SU-DHL-6 (cell line): ENCODE data around the gene STK38L.

ENCODE experiments used
- H2AFZ ChIP-seq: fragments of 200-600 bp; sonication (generic); 2 replicates; pipeline ENCODE4 v1.6.1; 2014; ENCODE audit warnings: low read depth, mild to moderate bottlenecking, moderate library complexity, mixed read lengths, antibody characterized with exemption, low read length; ENCODE audit not compliant: severe bottlenecking
- H3F3A ChIP-seq: fragments of 200-600 bp; shearing (Covaris generic); 2 replicates; pipeline ENCODE4 v1.6.0; 2016; ENCODE audit warnings: antibody characterized with exemption, mild to moderate bottlenecking; ENCODE audit not compliant: insufficient read depth
- H3K27ac ChIP-seq: fragments of 200-600 bp; sonication (generic); 2 replicates; pipeline ENCODE4 v1.5.1; 2016; ENCODE audit warnings: low read depth, mild to moderate bottlenecking, low read length, moderate library complexity, mixed read lengths
- H3K27me3 ChIP-seq: fragments of 200-600 bp; sonication (generic), shearing (Covaris generic); 2 replicates; pipeline ENCODE4 v1.6.0; 2014; ENCODE audit warnings: mild to moderate bottlenecking, low read length
- H3K36me3 ChIP-seq: fragments of 200-600 bp; sonication (generic); 2 replicates; pipeline ENCODE4 v1.6.1; 2014; ENCODE audit warnings: mild to moderate bottlenecking, low read length, mixed read lengths
- H3K4me2 ChIP-seq: fragments of 300-600, 200-600 bp; shearing (Covaris generic), sonication (generic); 2 replicates; pipeline ENCODE4 v1.6.0; 2014; ENCODE audit warnings: low read length, low read depth, mild to moderate bottlenecking; ENCODE audit not compliant: poor library complexity, severe bottlenecking
- H3K4me3 ChIP-seq: fragments of 200-600 bp; sonication (generic); 2 replicates; pipeline ENCODE4 v1.5.1; 2014; ENCODE audit warnings: antibody characterized with exemption, low read length, mild to moderate bottlenecking, mixed read lengths; ENCODE audit not compliant: insufficient read depth, poor library complexity, severe bottlenecking
- H3K79me2 ChIP-seq: fragments of 200-600 bp; sonication (generic); 2 replicates; pipeline ENCODE4 v1.6.1; 2014; ENCODE audit warnings: mild to moderate bottlenecking, low read length, moderate library complexity; ENCODE audit not compliant: insufficient read depth
- H3K9ac ChIP-seq: fragments of 200-600 bp; sonication (generic); 2 replicates; pipeline ENCODE4 v1.7.0; 2014; ENCODE audit warnings: mild to moderate bottlenecking, low read length
- H3K9me2 ChIP-seq: fragments of 200-600 bp; sonication (generic); replicated peaks from 2 replicates; pipeline ENCODE4 v1.6.1; 2014; ENCODE audit warnings: low read length; ENCODE audit not compliant: insufficient read depth
- H3K9me3 ChIP-seq: fragments of 200-600 bp; sonication (generic); 2 replicates; pipeline ENCODE4 v1.6.1; 2014; ENCODE audit warnings: low read length, mixed read lengths; ENCODE audit not compliant: insufficient read depth
- H4K20me1 ChIP-seq: fragments of 200-600 bp; sonication (generic); 2 replicates; pipeline ENCODE4 v1.6.1; 2014; ENCODE audit warnings: low read depth, mild to moderate bottlenecking, antibody characterized with exemption, low read length, moderate library complexity, mixed read lengths
- CTCF ChIP-seq: fragments of 200-600 bp; sonication (generic); IDR thresholded peaks from one replicate; pipeline ENCODE4 v1.5.1; 2017; ENCODE audit warnings: antibody characterized with exemption, mild to moderate bottlenecking, low read length, moderate library complexity; ENCODE audit not compliant: insufficient read depth, poor library complexity, severe bottlenecking
- EZH2phosphoT487 ChIP-seq: fragments of 200-600 bp; sonication (generic), shearing (Covaris generic); conservative IDR thresholded peaks from 2 replicates; pipeline ENCODE4 v1.6.1; 2018; ENCODE audit warnings: mild to moderate bottlenecking, antibody characterized with exemption, low read length, moderate library complexity, mixed read lengths

The STK38L gene

GRCh38 chr12:27299102-27299501, 55.0 kb downstream of the STK38L start:
- TF ChIP-seq EZH2phosphoT487 (no peak), CTCF (no peak)
- Histone ChIP-seq H3K27me3 (no peaks in the 10 kb centered on the region), H2AFZ (no peak overlapping the region), H4K20me1 (no peaks in the 10 kb centered on the region), H3F3A (no peaks in the 10 kb centered on the region), H3K4me2 (no peak overlapping the region), H3K9ac (no peak overlapping the region), H3K79me2 (no peaks in the 10 kb centered on the region), H3K4me3 (no peak overlapping the region), H3K36me3 (no peaks in the 10 kb centered on the region), H3K27ac (no peak overlapping the region), H3K9me3 (no peaks in the 10 kb centered on the region), H3K9me2 (no peaks in the 10 kb centered on the region)

DNA sequence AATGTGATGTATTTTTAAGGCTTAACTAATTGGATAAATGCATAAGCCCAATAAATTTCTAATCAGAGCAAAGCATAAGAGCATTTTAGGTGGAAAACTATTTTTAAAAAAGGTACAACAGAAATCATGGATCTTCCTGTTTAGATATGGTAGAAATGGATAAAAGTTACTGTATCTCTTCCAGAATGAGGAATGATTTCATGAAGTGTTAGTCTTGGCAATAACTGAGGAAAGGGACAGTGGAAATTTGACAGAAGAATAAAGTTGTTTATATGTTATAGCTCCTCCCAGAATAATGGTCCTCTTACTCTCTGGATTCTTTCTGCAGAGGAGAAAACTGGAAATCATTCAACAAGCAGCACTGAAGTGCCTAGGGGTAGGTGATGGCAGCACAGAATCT, 56.1 kb downstream of the STK38L start:
- Histone ChIP-seq H3K27ac (no peak overlapping the region), H3F3A (no peaks in the 10 kb centered on the region), H3K9me2 (no peaks in the 10 kb centered on the region), H2AFZ (no peak overlapping the region), H3K9me3 (no peaks in the 10 kb centered on the region), H3K9ac (no peak overlapping the region), H3K27me3 (no peaks in the 10 kb centered on the region), H3K79me2 (no peaks in the 10 kb centered on the region), H3K4me2 (no peak overlapping the region), H3K36me3 (no peaks in the 10 kb centered on the region), H3K4me3 (no peak overlapping the region), H4K20me1 (no peaks in the 10 kb centered on the region)
- TF ChIP-seq CTCF (no peak), EZH2phosphoT487 (no peak)

GRCh38 chr12:27303139-27304111, 59.3 kb downstream of the STK38L start:
- Histone ChIP-seq H3K9me2 (no peaks in the 10 kb centered on the region), H3K27ac (no peak overlapping the region), H3K9ac (no peak overlapping the region), H3K9me3 (no peaks in the 10 kb centered on the region), H3F3A (no peaks in the 10 kb centered on the region), H3K36me3 (no peaks in the 10 kb centered on the region), H2AFZ (no peak overlapping the region), H3K4me2 (no peak overlapping the region), H3K27me3 (no peaks in the 10 kb centered on the region), H3K4me3 (no peak overlapping the region), H3K79me2 (no peaks in the 10 kb centered on the region), H4K20me1 (no peaks in the 10 kb centered on the region)
- TF ChIP-seq CTCF (no peak), EZH2phosphoT487 (no peak)
